Glomerular endothelial cell (primary cell): Measurements from ENCODE around the gene BANP. TPM values are rescaled to one million over a fixed set of nuclear protein-coding genes. Genes with fewer than 3 reads are reported as not detected.
"Not testable (repeated sequence)": the region's sequence is repeated elsewhere in the genome, so short reads cannot be mapped to it uniquely, and the experiment has no call there.

Source experiments
- DNase-seq: peaks from one replicate; pipeline ENCODE4 v3.0.0-alpha.2; 2011; ENCODE audit warnings: low read depth, low spot score; ENCODE audit errors: extremely low read depth
- total RNA-seq: library from RNA; depleted of rRNA; stranded (reverse); fragments of >200 nt; gene quantifications from 2 replicates; pipeline ENCODE4 v1.2.3, GENCODE V29; 2015

The BANP gene
- total RNA-seq, 1 donor from 2014 or later = 21.1 TPM

GRCh38 chr16:87965417-87965816 is 14.2 kb downstream of the BANP start:
- no peak for DNase-seq

GRCh38 chr16:87966064-87966645 is 14.9 kb downstream of the BANP start:
- no peak for DNase-seq

- DNase-seq = no peak
Observed at GRCh38 chr16:87966685-87967185, 15.5 kb downstream of the BANP start.

GRCh38 chr16:87968541-87968940 is 17.3 kb downstream of the BANP start:
- no peak for DNase-seq

- DNase-seq = no peak
Observed at GRCh38 chr16:87970186-87970585, 19.0 kb downstream of the BANP start.

GRCh38 chr16:87971933-87972332 is 20.7 kb downstream of the BANP start:
- no peak for DNase-seq

- DNase-seq = no peak
Observed at GRCh38 chr16:87973717-87974116, 22.5 kb downstream of the BANP start.

- DNase-seq = no peak
Observed at GRCh38 chr16:87974178-87974577, 22.9 kb downstream of the BANP start.

GRCh38 chr16:87976665-87977064 is 25.4 kb downstream of the BANP start:
- no peak for DNase-seq

GRCh38 chr16:87978127-87978526 is 26.9 kb downstream of the BANP start:
- DNase-seq = no peak

GRCh38 chr16:87979352-87979751 is 28.1 kb downstream of the BANP start:
- DNase-seq = no peak

GRCh38 chr16:87979911-87980630 is 28.8 kb downstream of the BANP start:
- not testable (repeated sequence) for DNase-seq

- DNase-seq = not testable (repeated sequence)
Observed at GRCh38 chr16:87981376-87981775, 30.1 kb downstream of the BANP start.

GRCh38 chr16:87982581-87983041 is 31.4 kb downstream of the BANP start:
- no peak for DNase-seq

- DNase-seq = not testable (repeated sequence)
Observed at GRCh38 chr16:87983072-87983736, 32.0 kb downstream of the BANP start.

GRCh38 chr16:87983737-87984097 is 32.5 kb downstream of the BANP start:
- DNase-seq = not testable (repeated sequence)

- DNase-seq = not testable (repeated sequence)
Observed at GRCh38 chr16:87984180-87984579, 32.9 kb downstream of the BANP start.

- no peak for DNase-seq
Observed at GRCh38 chr16:87984632-87985267, 33.5 kb downstream of the BANP start.

- DNase-seq = not testable (repeated sequence)
Observed at GRCh38 chr16:87985493-87985892, 34.3 kb downstream of the BANP start.

GRCh38 chr16:87986361-87986849 is 35.2 kb downstream of the BANP start:
- DNase-seq = not testable (repeated sequence)

GRCh38 chr16:87988596-87988995 is 37.4 kb downstream of the BANP start:
- not testable (repeated sequence) for DNase-seq
